ENCODE data around the gene MYLK4.

The MYLK4 gene

GRCh38 chr6:2767657-2768524, 17.2 kb upstream of the MYLK4 start:
- TF ChIP-seq CTCF (conservative IDR thresholded peaks at IDR 0.05), result no peak
- H3K27ac ChIP-seq, result peak overlapping the region; percentile 87

- TF ChIP-seq CTCF (conservative IDR thresholded peaks at IDR 0.05), result no peak
- H3K27ac ChIP-seq, result peak overlapping the region; percentile 87
These were observed 16.3 kb upstream of the MYLK4 start for GRCh38 chr6:2766767-2767656.

GRCh38 chr6:2765896-2766766, 15.4 kb upstream of the MYLK4 start:
- no peak for TF ChIP-seq CTCF (conservative IDR thresholded peaks at IDR 0.05)
- H3K27ac ChIP-seq, result peak overlapping the region; percentile 87

- peak; percentile 70 for TF ChIP-seq CTCF (conservative IDR thresholded peaks at IDR 0.05)
- peak within 1 kb of the TSS; percentile 87 for H3K27ac ChIP-seq
These were observed 14.6 kb upstream of the MYLK4 start, which contains the start of gene WRNIP1 for GRCh38 chr6:2765166-2765895. TSS of gene WRNIP1 (plus strand) at chr6:2765393. CDS start at chr6:2765623, 230 bp downstream.

- TF ChIP-seq CTCF (conservative IDR thresholded peaks at IDR 0.05), result no peak
These were observed 14.0 kb upstream of the MYLK4 start for GRCh38 chr6:2764610-2765165.

GRCh38 chr6:2763876-2764540, 13.3 kb upstream of the MYLK4 start:
- peak overlapping the region; percentile 69 for H3K27ac ChIP-seq
- TF ChIP-seq CTCF (conservative IDR thresholded peaks at IDR 0.05), result no peak

More at GRCh38 chr6:2764610-2765165, 14.0 kb upstream of the MYLK4 start:
- peak overlapping the region; percentile 69 for H3K27ac ChIP-seq
